NT2/D1 (cell line): ENCODE results near the gene XRCC3.

Source experiments
- DNase-seq: peaks from one replicate; pipeline ENCODE4 v3.0.0-alpha.2; 2011; ENCODE audit warnings: low read depth, low spot score
- H3K27me3 ChIP-seq: 2 replicates; pipeline ENCODE4 v1.6.0; 2011; ENCODE audit warnings: mild to moderate bottlenecking; ENCODE audit not compliant: insufficient read length, insufficient read depth
- H3K36me3 ChIP-seq: 2 replicates; pipeline ENCODE4 v1.6.1; 2011; ENCODE audit warnings: mild to moderate bottlenecking, low read length, mixed read lengths; ENCODE audit not compliant: insufficient read depth, insufficient read length
- H3K4me1 ChIP-seq: 2 replicates; pipeline ENCODE4 v1.5.1; 2011; ENCODE audit not compliant: insufficient read depth, insufficient read length
- H3K4me3 ChIP-seq: 2 replicates; pipeline ENCODE4 v1.5.1; 2011; ENCODE audit warnings: low read depth; ENCODE audit not compliant: insufficient read length
- H3K9ac ChIP-seq: 2 replicates; pipeline ENCODE4 v1.6.0; 2011; ENCODE audit warnings: low read depth; ENCODE audit not compliant: insufficient read length
- H3K9me3 ChIP-seq: 2 replicates; pipeline ENCODE4 v1.5.1; 2011; ENCODE audit warnings: mild to moderate bottlenecking, low read length; ENCODE audit not compliant: insufficient read depth
- SUZ12 ChIP-seq: IDR thresholded peaks from 2 replicates; pipeline ENCODE4 v1.6.1; 2011; ENCODE audit not compliant: insufficient read length, insufficient read depth; ENCODE audit errors: extremely low read depth
- YY1 ChIP-seq: IDR thresholded peaks from 2 replicates; pipeline ENCODE4 v1.6.1; 2011; ENCODE audit not compliant: insufficient read length, insufficient read depth
- ZNF274 ChIP-seq: IDR thresholded peaks from 2 replicates; pipeline ENCODE4 v1.6.1; 2011; ENCODE audit warnings: mild to moderate bottlenecking, low read depth, low read length

XRCC3 gene

DNA sequence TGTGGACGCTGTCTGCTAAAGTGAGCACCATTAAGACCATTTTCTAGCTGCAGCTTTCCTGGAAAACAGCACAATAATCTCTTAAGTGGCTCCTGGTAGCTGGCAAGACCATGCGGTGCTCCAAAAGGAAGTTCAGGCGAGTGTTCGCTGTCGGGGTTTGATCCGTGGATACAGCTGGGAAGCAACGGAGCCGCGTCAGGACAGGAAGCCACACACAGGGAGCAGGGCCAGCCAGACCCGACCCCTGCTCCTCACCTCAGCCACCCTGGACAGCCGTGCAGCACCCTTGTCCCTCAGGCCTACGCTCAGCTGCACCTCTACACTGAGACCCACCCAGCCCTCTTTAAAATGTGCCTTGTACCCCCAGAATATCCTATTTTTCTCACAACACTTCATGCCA lies 19.8 kb upstream of the XRCC3 start:
- Histone ChIP-seq H3K4me3 (no peak overlapping the region), H3K4me1 (peaks cover 5% of the 10 kb centered on the region), H3K27me3 (no peaks in the 10 kb centered on the region), H3K9me3 (no peaks in the 10 kb centered on the region), H3K9ac (no peak overlapping the region), H3K36me3 (peaks cover 49% of the 10 kb centered on the region)
- DNase-seq, result no peak
- no peak for TF ChIP-seq ZNF274
- TF ChIP-seq SUZ12, result no peak
- TF ChIP-seq YY1, result no peak

DNA sequence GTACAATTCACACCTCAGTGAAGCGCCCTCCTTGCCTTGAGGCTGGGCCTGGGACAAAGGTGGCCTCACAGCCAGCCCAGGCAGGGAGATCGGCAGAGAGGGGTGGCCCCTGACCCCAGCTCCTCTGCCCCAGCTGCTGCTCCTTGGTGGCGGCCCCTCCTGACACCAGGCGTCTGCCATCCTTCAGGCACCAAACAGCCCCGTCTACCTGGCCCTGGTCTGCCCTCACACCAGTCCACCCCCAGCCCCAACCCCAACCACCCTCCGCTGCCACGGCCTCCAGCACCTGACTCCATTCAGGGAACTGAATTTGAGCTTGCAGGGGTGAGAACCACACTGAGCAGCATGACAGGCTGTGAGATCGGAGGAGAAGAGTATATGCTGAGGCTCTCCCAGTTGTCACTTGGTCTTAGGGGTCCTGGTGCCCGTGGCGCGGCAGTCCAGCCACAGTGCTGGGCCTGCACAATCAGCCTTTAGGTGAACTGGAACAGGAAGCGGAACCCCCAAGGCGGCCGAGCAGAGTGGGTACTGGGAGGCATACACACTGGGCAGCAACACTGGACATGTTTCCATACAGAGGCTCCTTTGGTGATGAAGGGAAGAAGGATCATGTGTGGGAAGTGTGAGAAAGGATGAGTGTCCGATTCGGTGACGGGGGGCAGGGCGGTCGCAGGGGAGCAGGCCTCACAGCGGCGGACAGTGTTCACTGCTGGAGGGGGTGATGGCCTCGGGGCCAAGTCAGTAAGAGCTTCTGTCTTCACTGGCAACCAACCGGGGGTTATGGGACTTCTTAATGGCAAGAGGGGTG lies 19.0 kb upstream of the XRCC3 start:
- no peak for TF ChIP-seq SUZ12
- TF ChIP-seq ZNF274, result no peak
- TF ChIP-seq YY1, result no peak
- Histone ChIP-seq H3K36me3 (peaks cover 51% of the 10 kb centered on the region), H3K9ac (no peak overlapping the region), H3K4me3 (no peak overlapping the region), H3K27me3 (no peaks in the 10 kb centered on the region), H3K4me1 (peaks cover 5% of the 10 kb centered on the region), H3K9me3 (no peaks in the 10 kb centered on the region)
- DNase-seq, result no peak

DNA sequence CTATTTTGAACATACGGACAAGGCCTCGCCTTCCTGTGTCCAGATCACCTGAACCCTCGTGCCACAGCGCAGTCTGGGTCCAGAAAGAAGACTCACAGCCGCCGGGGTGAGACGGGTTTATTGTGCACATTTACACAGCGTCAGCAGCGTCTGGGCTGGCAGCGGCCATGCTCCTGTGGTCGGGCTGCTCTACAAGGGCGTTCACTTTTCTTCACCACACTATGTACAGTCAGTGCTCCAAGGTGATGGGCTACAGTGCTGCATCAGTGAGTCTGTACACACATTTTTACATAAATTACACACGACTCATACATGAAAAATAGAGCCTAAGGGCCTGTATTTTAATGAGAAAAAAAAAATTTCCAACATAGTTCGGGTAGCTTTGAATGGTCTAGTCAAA lies 18.4 kb upstream of the XRCC3 start:
- no peak overlapping the region for H3K4me3 ChIP-seq
- peaks cover 56% of the 10 kb centered on the region for H3K36me3 ChIP-seq
- no peak for DNase-seq
- H3K9ac ChIP-seq, result no peak overlapping the region
- TF ChIP-seq ZNF274 (no peak), SUZ12 (no peak), YY1 (no peak)
- no peaks in the 10 kb centered on the region for H3K27me3 ChIP-seq
- no peaks in the 10 kb centered on the region for H3K9me3 ChIP-seq
- H3K4me1 ChIP-seq, result peaks cover 5% of the 10 kb centered on the region

DNA sequence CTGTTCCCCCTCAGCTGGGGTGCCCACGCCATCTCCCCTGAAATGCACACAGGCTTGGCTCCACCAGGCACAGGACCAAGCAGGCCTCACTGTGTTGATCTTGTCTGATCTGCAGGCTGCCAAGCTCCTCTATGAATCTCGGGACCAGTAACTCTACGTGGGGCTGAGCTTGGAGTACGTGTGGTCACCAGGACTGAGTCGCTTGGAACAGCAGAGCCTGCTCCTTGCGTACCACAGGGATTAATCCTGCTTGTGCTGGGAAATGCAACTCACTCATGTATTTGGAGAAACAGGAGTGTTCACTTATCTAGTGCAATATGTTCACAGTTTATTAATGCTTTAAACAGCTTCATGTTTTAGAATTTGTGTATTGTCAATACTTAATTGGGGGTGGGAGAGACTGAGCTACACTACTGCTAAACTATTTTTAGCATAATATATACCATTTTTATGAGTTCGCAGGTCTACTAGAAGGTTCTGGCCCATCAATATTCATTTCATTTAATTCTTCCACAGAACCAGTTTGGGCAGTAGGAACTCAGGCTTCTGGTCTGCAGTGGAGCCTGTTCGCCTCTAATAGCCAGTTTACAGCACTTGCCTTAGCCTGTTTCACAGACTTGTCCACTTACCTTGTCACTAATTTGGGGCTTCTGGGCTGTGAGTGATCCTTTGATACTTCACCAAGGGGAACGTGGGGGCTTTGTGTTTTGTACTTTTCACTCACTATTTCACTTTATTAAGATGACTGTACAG lies 17.8 kb upstream of the XRCC3 start:
- no peak overlapping the region for H3K4me3 ChIP-seq
- H3K27me3 ChIP-seq, result no peaks in the 10 kb centered on the region
- no peak overlapping the region for H3K9ac ChIP-seq
- peaks cover 61% of the 10 kb centered on the region for H3K36me3 ChIP-seq
- DNase-seq, result no peak
- H3K4me1 ChIP-seq, result peaks cover 5% of the 10 kb centered on the region
- no peaks in the 10 kb centered on the region for H3K9me3 ChIP-seq
- TF ChIP-seq ZNF274 (no peak), YY1 (no peak)

DNA sequence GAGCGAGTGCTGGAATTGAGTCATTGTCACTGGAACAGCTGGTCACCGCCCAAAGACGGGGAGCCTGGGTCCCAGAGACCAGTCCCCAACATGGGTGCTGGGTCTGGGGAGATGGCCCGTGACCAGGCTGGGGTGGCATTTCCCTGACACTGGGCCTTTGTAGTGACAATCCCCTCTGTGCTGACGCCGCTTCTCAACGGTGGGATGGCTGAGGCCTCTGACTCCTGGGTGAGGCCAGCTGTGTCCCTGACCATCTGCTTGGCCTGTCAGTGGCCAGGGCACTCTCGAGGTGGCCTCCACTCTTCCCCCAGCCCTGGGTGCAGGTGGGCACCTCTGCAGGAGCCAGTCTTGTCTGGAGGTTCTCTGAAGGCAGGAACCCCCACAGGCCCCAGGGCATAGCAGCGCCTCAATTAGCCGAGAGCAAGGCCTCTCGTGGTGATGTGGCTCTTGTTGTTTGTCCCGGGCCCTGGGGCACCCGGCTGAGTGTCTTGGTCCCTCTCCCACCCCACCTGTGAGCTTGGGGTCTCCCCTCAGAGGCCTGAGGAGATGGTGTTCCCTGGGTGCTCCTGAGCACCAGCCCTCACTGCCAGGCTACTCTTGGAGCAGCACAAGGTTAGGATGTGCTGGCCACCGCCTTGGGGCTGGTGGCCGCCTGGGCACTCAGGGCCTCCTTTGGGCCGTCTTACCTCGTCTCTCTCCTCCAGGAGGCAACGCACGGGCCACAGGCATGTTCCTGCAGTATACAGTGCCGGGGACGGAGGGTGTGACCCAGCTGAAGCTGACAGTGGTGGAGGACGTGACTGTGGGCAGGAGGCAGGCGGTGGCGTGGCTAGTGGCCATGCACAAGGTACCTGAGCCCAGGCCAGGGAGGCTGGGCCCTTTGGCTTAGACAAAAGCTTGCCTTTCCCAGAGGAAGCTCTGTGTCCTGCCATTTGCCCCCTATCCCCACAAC lies 16.9 kb upstream of the XRCC3 start:
- TF ChIP-seq ZNF274, result no peak
- TF ChIP-seq YY1, result no peak
- no peak for TF ChIP-seq SUZ12
- Histone ChIP-seq H3K9ac (no peak overlapping the region), H3K36me3 (peaks cover 62% of the 10 kb centered on the region)

DNA sequence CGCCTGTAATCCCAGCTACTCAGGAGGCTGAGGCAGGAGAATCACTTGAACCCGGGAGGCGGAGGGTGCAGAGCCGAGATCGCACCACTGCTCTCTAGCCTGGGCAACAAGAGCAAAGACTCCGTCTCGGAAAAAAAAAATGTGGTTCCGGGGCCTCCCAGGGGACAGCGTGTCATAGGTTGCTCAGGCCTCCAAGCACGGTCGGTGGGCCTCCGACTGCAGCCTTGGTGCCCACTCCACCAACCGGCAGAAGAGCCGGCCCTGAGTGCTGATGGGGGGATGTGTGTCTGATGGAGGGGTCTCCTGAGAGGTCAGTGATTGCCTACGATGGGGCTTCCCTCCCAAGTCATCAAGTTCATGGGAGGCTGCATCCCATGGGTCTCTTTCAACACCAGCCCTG lies 16.2 kb upstream of the XRCC3 start:
- Histone ChIP-seq H3K27me3 (no peaks in the 10 kb centered on the region), H3K4me3 (no peak overlapping the region), H3K9ac (no peak overlapping the region), H3K9me3 (no peaks in the 10 kb centered on the region), H3K4me1 (peaks cover 5% of the 10 kb centered on the region), H3K36me3 (peaks cover 63% of the 10 kb centered on the region)
- no peak for DNase-seq
- TF ChIP-seq SUZ12 (no peak), ZNF274 (no peak), YY1 (no peak)

More for the DNA sequence above, 16.9 kb upstream of the XRCC3 start:
- Histone ChIP-seq H3K9me3 (no peaks in the 10 kb centered on the region), H3K27me3 (no peaks in the 10 kb centered on the region), H3K4me3 (no peak overlapping the region), H3K4me1 (peaks cover 5% of the 10 kb centered on the region)
- no peak for DNase-seq
